Stimulated activated CD8-positive, alpha-beta memory T cell treated with anti-CD3 and anti-CD28 coated beads, Interleukin-2, amount 100 ng/mL, for 48 hours (primary cell): ENCODE data around the gene IQSEC1.

Experiments
- DNase-seq, 2 donors: peaks; one replicate each; pipeline ENCODE4 v3.0.0-alpha.2; 2020; ENCODE audit warnings: low read depth in 2 of 2

The IQSEC1 gene

DNA sequence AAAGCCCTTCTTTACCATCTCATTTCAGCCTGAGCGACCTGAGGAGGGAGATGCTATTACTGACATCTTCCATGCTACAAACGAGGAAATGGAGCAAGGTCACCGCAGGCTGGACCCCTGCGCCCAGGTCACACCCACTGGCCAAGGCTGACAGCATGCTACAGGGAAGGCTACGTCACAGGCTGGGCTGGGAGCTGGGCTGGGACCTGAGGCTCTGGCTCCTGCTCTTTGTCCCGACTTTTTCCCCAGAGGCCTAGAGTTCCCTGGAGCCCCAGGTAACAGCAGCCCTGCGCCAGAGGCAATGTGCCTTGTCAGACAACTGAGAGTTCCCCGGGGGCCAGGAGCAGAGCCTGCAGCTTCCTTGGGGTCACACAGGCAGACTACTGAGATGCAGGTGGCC, 87.2 kb downstream of the IQSEC1 start:
- DNase-seq = no peak

DNA sequence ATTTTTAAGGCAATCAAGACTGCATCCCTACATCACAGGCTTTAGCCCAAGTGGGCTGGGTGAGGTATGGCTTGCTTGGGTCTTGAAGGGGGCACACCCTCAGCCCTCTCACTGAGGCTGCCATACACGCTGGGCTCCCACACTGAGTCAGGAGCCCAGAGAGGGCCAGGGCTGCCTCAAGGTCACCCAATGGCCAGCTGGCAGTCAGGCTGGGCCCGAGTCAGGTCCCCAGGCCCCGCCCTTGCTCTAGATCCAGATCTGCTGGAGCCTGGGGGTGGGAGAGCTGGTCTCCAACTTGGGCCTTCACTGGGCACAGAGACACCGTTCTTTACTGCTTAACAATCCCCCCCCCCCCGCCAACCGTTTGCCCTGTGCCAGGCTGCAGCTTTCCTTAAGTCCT, 88.1 kb downstream of the IQSEC1 start:
- no peak for DNase-seq

DNA sequence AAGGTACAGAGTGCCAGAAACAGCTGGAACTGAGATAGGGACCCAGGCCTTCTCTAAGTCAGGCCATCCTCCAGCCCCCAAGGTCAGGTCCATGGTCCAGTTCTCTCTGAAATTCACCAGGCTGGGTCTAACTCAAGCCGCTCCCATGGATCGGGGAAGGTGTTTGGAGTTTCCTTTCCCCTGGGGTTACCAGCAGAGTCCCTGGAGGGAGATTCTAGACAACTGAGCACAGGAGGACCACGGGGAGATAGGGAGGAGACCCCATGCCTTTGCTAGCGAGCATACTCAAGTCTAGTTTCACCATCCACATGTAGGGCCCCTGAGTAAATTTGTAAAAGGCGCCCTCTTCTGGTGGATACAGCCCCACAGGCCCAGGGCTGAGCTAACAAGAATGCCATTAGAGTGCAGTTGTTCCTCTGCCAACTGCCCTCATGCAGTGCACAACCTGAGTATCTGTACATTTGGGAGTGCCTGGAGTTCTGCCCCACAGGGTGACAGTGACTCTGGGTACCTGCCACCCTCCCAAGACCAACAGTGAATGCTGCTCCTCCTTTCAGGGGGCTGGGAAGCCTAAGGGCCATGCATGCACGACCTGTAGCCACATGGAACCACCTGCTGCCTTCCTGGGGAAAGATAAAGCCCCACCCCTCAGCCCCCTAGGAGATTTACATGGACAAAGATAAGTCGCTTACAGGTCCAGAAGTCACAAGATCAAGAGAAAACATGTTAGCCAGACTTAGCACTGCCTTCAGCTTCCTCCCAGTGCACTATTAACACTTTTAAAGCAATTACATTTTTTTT, 89.0 kb downstream of the IQSEC1 start:
- DNase-seq = no peak

DNA sequence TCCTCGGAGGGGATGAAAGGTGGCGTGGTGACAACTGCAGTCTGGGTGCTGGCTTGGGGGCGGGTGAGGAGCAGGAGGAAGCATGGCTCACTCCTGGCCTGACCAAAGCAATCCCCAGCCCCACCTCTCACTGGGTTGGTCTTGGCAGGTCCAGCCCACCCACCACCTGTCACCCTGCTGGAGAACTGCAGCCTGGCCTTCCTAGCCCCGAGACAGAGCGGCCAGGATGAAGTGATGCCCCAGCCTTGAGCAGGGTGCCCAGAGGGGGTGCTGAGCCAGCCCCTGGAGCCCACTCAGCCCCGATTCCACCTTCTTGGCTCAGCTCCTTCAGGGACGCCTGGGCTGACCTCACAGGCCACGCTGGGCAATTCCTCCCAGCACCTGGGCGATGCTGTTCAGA, 89.9 kb downstream of the IQSEC1 start:
- no peak for DNase-seq

DNA sequence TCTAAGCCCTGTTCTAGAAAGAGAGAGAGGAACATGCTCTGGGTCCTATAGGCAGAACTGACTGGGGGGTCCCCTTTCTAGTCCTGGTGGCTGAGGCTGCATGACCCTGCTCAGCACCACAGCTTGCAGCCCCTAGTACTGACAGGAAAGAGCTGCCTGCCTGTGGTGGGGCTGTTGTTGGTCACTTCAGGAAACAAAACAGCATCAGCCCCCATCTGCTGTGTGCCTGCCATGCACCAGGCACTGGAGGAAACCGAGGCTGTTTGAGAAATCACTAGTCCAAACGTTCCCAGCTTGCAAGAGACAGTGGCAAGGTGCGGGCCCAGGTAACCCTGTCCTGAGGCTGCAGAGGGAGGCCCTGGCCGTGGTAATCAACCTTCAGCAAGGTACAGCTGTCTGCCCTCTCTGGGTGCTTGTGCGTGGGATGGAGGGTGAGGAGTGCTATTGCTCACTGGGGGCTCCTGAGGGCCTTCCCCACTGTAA, 90.6 kb downstream of the IQSEC1 start:
- no peak for DNase-seq

DNA sequence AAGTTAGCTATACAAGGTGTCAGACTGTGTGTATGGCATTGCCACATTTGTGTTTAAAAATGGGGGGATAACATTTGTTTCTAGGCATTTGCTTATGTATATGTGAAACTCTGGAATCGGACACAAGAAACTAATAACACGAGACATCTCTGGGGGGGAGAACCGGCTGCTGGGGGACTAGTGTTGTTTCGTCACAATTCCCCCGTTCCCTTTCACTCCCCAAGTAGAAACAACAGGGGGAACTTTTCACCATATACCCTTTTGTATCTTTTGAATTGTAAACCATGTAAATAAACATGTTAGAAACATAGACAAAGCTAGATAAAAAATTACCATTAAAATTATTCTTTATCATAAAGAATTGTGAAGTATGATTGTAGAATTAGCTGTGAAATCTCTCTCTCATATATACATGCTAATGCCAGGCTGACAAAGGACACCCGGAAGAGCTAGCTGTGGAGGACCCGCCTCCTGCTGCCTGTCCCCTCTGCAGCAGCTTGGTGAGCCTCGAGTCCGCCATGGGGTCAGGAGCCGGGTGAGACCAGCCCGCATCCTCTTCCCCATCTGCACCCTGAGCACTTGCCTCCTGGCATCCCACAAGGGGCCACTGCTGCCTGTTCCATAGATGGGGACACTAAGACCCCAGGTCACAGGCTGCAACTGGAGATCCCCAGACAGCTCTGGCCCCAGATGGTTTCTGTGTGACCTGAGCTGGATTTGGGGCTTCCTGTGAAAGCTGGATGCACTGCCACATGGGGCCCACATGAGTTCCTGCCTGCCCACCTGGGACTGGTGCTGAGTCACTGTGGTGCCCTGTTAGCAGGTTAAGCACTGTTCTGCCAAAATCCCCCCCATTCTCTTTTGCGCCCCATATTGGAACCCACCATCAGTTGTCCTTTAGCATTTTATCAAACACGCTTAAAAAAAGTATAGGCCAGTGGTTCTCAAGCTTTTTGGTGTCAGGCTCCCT, 91.6 kb downstream of the IQSEC1 start:
- DNase-seq = no peak

DNA sequence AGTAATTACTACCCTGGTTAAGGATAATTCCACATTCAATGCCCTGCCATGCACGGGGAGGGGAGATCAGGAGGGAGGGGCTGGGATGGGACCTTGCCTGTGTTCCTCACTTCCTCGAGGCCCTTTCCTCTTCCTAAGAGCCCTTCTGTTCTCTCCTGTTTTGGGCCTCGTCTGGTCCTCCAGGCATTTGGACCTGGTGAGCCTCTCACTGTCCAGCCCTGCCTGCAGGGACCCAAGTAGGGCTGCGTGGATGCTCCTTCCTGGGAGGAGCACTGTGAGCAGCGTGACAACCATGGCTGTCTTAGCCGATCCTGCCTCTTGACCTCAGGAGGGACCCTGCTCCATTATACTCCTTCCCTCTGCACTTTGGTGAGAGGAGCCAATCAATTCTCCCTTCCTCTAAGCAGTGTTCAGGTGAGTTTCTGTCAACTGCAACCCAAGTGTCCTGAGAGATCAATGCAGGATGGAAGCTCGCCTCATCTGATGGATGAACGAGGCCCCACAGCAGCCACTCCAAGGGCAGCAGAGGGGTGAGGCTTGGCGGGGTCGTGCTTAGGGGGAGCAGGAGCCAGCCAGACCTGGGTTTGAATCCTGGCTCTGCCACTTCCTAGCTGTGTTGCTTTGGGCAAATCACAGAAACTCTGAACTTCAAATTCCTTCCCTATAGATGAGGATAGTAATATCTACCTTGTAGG, 92.5 kb downstream of the IQSEC1 start:
- no peak for DNase-seq

DNA sequence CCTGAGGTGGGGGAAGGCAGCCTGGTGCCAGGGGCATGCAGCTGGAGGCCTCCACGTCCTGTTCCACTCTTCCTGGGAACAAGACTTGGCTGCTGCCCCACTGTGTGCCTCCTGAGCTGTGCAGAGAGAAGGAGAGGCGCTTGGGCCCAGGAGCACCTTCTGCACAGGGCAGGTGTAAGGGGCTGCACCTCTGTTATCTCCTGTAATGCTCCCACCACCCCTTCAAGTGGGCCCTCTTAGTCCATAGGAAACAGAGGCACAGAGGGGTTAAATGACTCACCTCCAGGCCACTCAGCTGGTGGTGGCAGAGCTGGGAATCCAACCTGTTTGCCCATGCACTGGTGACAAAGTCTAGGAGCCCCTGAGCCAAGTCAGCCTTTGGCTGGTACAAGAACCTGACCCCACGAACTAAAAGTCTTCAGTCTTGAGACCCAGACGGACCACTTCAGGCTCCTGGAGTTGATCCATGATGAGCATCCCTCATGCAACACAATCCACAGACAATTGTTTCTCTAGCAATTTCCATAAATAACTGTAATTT, 93.2 kb downstream of the IQSEC1 start:
- no peak for DNase-seq

DNA sequence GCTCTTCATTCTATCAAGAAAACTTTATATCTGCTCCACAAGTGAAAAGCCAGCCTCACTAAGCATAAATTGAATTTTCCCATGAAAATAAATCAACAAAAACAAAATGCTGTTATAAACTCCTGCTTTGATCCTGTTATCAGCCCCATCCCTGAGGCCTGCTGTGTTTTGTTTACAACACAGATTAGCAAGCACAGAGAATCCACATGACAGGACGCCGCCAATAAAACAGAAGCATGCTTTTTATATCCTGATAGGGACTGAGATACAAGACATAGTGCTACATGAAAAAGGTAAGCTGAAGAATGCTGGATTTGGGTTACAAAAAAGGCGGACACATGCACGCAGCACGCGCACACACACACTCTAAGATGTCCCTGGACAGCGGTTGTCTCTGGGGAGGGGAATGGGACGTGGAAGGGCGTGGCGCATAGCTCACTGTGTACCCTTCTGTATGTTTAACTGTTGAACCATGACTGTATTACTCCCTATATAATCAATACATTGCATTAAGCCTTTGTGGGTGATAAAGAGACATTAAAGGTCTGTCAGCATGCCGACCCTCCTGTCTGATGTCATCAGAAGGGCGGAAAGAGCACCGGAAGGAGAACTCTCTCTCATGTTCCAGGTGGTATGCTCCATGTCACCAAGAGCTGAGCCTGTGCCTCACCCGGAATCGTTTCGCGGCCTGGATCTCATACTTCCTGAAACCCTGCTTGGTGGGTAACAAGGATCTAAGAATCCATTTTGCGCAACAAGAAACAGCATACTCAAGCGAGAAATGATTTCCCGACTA, 93.9 kb downstream of the IQSEC1 start:
- DNase-seq = no peak

DNA sequence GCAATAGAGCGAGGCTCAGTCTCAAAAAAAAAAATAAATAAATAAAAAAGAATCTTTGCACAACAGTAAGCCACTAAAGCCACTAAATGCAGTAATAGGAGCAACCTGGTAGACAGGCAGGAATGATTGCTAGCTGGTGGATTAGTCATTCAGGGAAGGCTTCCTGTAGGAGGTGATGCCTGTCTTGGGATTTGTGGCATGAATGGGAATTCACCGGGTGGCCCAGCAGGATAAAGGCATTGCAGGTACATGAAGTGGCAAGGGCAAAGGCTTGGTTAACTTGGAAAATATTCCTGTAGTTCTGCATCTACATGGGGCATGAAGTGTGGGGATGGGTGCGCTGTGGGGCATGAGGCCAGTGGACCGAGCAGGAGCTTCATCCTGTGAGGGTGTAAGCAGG, 94.5 kb downstream of the IQSEC1 start:
- no peak for DNase-seq

DNA sequence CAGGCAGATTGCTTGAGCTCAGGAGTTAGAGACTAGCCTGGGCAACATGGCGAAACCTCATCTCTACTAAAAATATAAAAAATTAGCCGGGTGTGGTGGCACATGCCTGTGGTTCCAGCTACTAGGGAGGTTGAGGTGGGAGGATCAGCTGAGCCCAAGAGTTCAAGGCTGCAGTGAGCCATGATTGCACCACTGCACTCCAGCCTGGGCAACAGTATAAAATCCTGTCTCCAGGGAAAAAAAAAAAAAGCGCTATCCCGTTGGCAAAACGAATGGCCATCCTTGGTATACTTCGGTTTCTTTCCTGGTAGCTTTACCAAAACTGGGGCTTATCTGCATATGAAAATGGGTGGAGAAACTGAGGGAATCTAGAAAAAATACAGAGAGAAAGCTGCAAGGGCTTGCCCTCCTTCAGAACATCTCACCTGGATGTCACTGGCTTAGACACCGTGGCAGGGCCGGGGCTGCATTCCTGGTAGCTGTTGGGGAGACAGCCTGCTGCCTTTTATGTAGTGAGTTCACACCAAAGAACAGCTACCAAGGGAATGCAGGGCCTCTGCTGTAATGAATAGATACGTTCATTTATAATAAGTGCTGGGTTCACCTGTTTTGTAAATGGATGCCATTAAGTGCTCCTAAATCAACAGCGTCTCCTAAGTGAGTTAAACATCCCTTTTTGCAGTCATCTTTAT, 96.0 kb downstream of the IQSEC1 start:
- DNase-seq = no peak

DNA sequence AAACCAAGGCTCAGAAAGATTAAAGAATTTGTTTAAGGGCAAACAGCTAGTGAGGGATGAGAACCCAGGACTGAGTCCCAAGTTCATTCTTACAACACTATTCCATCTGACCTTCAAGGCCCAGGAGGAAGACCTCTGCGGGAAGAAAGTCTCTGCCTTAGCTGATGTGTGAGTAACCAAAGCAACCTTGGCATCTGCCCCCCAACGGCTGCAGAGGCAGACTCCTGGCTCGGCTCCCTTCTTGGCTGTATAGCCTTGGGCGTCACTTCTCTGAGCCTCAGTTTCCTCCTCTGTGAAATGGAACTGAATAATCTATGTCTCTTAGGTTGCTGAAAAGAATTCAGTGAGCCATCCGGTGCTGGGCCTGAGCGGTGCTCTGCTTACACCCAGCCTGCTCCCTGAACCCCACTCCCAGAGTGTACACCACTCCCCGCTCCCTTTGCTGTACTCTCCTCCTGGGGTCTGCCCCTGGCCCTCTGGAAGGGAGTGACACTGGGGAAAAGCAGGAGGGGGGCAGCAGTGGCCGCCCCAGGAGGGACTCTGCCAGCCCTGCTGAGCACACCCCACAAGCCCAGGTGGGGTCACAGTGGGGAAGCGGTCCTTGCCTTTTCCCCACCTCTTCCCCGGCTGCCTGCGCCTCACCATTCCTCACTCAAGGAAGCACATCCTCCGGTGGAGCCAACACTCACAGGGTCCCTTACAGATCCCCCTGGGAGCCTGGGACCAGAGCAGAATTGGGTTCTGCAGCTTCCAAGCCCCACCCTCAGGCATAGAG, 97.3 kb downstream of the IQSEC1 start:
- DNase-seq = no peak

DNA sequence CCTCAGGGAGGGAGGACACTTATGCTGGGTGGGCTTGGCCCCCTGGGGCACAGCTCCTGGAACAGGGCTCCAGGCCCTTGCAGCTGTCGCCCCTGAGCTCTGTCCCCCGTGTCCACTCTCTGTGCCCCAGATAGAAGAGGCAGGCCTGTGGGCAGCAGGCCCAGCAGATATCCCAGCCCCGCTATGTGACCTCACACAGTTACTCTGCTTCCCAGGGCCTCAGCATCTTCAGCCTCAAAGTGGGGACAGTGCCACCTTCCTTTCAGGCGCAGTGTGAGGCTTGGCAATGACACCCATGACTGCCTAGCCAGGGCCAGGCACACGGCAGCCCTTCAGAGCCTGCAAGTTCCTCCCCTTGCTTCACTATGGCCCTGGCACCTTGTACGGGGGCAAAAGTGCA, 98.4 kb downstream of the IQSEC1 start:
- no peak for DNase-seq

DNA sequence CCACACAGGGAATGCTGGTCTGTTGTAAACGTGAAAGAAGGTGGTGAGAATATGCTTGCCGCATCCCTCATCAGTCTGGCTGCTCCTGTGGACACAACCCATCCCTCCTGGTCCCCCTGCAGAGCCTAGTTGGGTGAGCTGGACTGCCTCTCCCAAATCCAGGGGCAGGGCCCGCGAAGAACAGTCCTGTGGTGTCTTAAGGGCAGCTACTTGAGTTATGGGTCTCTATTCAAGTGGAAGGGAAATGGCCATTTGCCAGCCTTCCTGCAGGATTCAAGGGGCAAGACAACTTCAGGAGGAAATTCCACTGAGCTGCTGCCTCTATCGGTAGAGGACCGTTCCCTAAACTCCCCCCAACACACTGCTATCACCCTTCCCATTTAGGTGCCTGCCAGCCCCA, 98.9 kb downstream of the IQSEC1 start:
- no peak for DNase-seq

DNA sequence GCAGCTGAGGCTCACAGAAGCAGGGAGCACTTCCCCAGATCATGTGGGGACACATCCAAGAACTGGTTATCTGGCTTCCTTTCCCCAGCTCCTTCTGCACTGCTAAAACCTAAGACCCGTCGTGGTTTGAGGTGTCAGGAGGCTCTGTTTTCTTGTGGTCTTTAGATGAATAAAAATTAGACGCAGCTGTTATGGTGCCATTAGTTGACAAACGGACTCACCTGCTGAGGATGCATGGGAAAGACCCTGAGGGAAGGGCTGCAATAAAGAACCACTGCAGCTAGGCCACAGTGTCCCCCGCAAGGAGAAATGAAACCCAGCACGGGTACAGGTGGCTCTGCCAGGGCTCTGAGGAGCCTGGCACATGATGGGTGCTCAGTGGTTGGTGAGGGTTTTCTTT, 99.4 kb downstream of the IQSEC1 start:
- DNase-seq = no peak

DNA sequence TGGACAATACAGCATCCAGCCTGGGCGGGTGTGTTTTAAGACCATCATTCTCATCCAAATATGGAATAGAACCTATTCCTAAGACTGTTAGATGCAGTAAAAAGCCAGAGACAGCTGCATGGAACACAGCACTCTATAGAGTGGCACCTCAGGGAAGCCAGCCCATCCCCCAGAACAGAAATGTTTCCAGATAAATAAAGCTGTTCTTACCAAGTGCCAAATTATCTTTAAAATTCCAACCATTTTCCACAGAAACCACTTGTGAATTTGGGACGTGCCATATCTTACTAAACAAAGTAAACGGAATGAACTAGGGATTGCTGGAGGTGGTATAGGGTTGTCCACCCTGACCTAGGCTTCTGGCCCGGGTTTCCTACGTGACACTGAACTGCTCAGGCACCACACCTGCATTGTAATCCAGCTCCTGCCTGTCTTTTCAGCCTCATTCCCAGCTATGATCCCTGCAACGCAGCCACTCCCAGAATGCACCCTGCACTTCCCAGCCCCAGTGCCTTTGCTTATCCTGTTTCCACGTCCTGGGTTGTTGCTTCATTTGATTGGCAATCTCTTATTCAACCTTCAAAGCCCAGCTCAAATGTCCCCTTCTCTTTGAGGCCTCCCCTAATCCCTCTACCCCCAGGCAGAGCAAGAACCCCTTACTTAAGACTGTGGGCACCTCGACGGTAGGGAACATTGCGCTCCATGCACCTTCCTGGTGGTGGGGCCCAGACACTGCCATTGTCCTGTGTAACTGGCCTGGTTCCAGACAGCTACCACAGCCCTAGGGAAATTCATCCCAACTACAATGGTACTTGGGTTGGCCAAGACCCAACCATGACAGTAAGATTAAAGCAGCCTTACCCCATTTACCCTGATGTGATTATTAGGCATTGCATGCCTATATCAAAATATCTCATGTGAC, 100.2 kb downstream of the IQSEC1 start:
- DNase-seq = no peak

DNA sequence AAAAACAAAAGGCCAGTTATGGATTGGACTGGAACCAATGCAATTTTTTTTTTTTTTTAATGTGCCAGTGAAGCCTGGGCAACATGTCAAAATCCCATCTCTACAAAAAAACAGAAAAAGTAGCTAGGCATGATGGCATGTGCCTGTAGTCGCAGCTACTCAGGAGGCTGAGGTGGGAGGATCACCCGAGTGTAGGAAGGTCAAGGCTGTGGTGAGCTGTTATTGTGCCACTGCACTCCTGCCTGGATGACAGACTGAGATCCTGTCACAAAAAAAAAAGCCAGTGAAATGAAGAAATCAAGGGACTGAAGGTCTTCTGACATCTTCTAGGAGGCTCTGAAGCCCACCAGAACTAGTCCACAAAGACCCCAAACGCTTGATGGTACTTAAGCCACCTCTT, 101.2 kb downstream of the IQSEC1 start:
- no peak for DNase-seq

DNA sequence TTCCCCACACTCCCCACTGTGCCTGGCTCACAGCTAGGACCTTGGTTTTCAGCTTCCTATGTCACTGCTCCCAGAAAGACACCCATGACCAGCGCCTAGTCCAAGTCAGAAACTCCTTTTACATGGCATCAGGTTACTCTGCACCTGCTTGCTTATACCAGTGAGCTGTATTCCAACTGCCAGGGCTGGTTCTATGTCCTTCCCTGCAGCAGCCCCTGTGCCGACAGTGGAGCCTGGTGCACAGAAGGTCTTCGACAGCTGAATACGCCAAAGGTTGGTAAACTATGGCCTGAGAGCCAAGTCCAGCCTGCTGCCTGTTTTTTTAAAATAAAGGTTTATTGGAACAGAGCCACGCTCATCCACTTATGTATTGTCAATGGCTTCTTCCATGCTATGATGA, 102.5 kb downstream of the IQSEC1 start:
- DNase-seq = no peak

DNA sequence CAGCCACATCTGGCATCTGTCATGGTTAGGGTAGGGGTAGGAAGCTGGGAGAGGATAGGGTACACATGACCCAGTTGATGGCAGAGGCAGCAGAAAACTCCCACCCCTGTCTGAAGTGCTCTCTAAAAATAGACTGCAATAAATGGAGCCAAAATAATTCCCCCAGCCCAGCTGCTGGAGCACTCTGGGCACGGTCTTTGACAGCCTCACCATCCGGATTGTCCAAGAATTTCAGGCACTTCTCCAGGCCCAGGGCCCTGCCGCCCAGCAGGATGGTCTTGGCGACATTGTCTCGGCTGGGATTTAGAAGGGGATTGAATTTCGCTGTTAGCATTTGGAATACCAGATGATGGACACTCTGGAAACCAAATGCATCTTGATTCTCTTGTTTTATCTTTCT, 103.7 kb downstream of the IQSEC1 start:
- DNase-seq = no peak
